Ovary (tissue), 9 donors: ENCODE data around the gene RASSF5. TPM values are rescaled to one million over a fixed set of nuclear protein-coding genes. Genes with fewer than 3 reads are reported as not detected.

ENCODE experiments used
- DNase-seq, 5 donors: peaks; one replicate each; pipeline ENCODE4 v3.0.0-alpha.2; 2019 to 2020
- H3K27ac ChIP-seq, 2 donors: fragments of 200-600 bp; one replicate each; pipeline versions ENCODE4 v1.5.1 to v1.8.0; 2019 to 2022
- H3K27me3 ChIP-seq: fragments of 200-600 bp; one replicate; pipeline ENCODE4 v1.8.0; 2022
- H3K36me3 ChIP-seq: fragments of 200-600 bp; sonication (generic); one replicate; pipeline ENCODE4 v1.5.1; 2019
- H3K4me1 ChIP-seq: one replicate; pipeline ENCODE4 v1.8.1; 2013; ENCODE audit warnings: mild to moderate bottlenecking, moderate library complexity; ENCODE audit not compliant: insufficient read depth
- H3K4me3 ChIP-seq: fragments of 200-600 bp; sonication (generic); one replicate; pipeline ENCODE4 v1.5.1; 2017
- H3K9me3 ChIP-seq, 2 donors: fragments of 200-600 bp in 1 of 2; sonication (generic) in 1 of 2; one replicate each; pipeline versions ENCODE4 v1.5.1 to v1.8.1; 2013 to 2019; ENCODE audit warnings: mild to moderate bottlenecking in 1 of 2, moderate library complexity in 1 of 2
- EP300 ChIP-seq: sonication (generic); formaldehyde crosslinking; IDR thresholded peaks from one replicate; pipeline ENCODE4 v1.6.1; 2017; ENCODE audit warnings: antibody characterized with exemption
- POLR2A ChIP-seq: fragments of 450-650 bp; IDR thresholded peaks from one replicate; pipeline ENCODE4 v1.6.1; 2017; ENCODE audit warnings: antibody characterized with exemption, mild to moderate bottlenecking, moderate library complexity
- WGBS, 3 donors: extraction: QIAGEN DNeasy Blood & Tissue Kit in 1 of 3; methylation state at CpG; one replicate each; pipeline versions ENCODE4 v1.1.5 to v1.1.7; 2013 to 2017; 5-methylcytosine and 5-hydroxymethylcytosine counted together
- intact Hi-C, 4 donors: fragments of 100-400 bp; cut with DNase I; formaldehyde crosslinking; loops; one replicate each; pipeline versions ENCODE4 v1.11.0 to v1.15.1; 2022 to 2023
- polyA plus RNA-seq, 2 donors: library from polyadenylated mRNA; stranded (reverse); fragments of 200-250 nt in 1 of 2; fragments of 350-450 nt in 1 of 2; fragmentation: Illumina TruSeq in 1 of 2; extraction: RNeasy Lipid Tissue Mini Kit (QIAGEN cat#74804) in 1 of 2; gene quantifications; one replicate each; pipeline ENCODE4 v1.2.3, GENCODE V29; 2013 to 2014
- total RNA-seq, 7 donors: library from RNA; depleted of rRNA in 2 of 7; stranded (reverse); fragments of >200 nt in 2 of 7; fragmentation: NEBNext Ultra II Directional in 3 of 7; extraction: Animal tissue kit (Norgen Biotek cat#: 25700) in 3 of 7; gene quantifications; one replicate each; pipeline versions ENCODE4 v1.1.0 to v1.2.4, GENCODE V29; 2016 to 2023
- TF ChIP-seq, protein P1 (sequence below), 3 donors: fragments of 450-650 bp in 2 of 3; fragments of 200-600 bp in 1 of 3; IDR thresholded peaks; one replicate each; pipeline versions ENCODE4 v1.5.1 to v1.8.0; 2016 to 2022; ENCODE audit warnings: antibody characterized with exemption in 3 of 3, mild to moderate bottlenecking in 1 of 3
- donor health status: DM: no; HTN: no; CAD: no; lungs with moderate emphysema.
- donor health status: DM: no; HTN: no; CAD: no.
- donor health status: Bipolar disorder and iron deficiency.
- donor health status: DM: yes; HTN: yes; CAD: no.
- donor health status: DM: no; HTN: no; CAD: no.
- donor health status: DM: yes; HTN: yes; CAD: no.

Gene RASSF5
- total and polyA plus RNA-seq, 9 donors = 1.8 to 11.8 (median 5.3) TPM

DNA sequence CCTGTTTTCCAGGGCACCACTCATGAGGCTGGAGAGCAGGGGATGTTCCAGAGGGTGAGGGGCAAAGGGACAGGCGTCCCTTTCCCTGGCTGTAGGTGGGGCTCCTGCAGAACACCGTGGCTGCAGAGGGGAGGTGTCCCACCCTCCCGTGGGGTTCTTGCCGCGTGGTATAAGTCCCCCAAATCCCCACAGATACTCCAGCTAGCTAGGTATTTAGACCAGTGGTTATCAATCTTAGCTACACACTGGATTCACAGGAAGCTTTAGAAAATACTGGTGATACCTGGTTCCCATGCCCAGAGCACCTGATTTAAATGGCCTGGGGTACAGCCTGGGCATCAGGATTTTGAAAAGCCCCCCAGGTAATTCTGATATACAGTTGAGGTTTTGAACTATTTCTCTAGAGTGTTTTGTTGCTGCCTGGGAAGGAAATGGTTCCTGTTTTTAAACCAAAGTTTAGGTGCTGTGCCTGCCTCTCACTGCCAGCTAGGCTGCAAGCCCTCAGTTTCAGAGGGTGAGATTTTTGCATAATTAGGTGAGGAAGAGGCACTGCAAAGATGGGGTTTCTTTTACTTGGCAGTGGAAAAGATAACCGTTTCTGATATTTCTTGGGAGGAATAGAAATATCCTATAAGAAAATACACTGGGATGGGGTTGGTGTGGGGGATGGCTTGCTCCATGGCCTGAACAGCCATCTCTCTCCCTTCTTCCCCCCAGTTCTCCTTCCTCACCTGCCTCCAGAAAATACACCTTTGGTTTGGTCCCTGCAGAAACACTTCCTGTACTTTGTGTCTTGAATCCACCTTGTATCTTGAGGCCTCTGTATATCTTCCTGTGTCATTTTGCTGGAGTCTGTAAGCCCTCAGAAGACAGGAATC is 51.7 kb downstream of the RASSF5 start:
- no peak overlapping the region for H3K4me3 ChIP-seq
- TF ChIP-seq, protein P1, sequence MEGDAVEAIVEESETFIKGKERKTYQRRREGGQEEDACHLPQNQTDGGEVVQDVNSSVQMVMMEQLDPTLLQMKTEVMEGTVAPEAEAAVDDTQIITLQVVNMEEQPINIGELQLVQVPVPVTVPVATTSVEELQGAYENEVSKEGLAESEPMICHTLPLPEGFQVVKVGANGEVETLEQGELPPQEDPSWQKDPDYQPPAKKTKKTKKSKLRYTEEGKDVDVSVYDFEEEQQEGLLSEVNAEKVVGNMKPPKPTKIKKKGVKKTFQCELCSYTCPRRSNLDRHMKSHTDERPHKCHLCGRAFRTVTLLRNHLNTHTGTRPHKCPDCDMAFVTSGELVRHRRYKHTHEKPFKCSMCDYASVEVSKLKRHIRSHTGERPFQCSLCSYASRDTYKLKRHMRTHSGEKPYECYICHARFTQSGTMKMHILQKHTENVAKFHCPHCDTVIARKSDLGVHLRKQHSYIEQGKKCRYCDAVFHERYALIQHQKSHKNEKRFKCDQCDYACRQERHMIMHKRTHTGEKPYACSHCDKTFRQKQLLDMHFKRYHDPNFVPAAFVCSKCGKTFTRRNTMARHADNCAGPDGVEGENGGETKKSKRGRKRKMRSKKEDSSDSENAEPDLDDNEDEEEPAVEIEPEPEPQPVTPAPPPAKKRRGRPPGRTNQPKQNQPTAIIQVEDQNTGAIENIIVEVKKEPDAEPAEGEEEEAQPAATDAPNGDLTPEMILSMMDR (IDR thresholded peaks at IDR 0.05) = no peak
- no peak for TF ChIP-seq POLR2A
- no peak for TF ChIP-seq EP300
- H3K9me3 ChIP-seq = no peaks in the 10 kb centered on the region
- 87 to 91% (median 88%) methylated on average over 6 of the region's 6 CpGs for WGBS, 3 donors
- DNase-seq = no peak
- H3K27ac ChIP-seq = no peak overlapping the region
- intact Hi-C loops = no loop called here
- H3K36me3 ChIP-seq = no peaks in the 10 kb centered on the region
- peaks cover 6% of the 10 kb centered on the region for H3K4me1 ChIP-seq
- H3K27me3 ChIP-seq = no peaks in the 10 kb centered on the region

DNA sequence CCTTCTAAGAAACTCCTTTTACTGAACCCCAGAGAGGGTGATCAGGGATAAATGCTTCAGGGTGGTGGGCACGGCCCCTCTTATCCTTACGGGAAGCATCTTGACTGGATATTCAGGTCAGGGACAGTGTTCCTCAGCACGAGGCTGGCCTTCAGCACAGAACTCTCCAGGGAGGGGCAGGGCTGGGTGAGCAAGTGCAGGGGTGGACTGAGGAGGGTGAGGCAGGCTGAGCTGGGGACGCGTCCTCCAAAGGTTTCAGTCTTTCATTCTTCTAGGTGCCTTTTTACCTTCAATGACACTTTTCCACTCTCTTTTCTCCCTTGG is 52.3 kb downstream of the RASSF5 start:
- Histone ChIP-seq H3K27me3 (no peaks in the 10 kb centered on the region), H3K4me1 (peaks cover 6% of the 10 kb centered on the region), H3K27ac (no peak overlapping the region), H3K9me3 (no peaks in the 10 kb centered on the region), H3K36me3 (no peaks in the 10 kb centered on the region), H3K4me3 (no peak overlapping the region)
- TF ChIP-seq, protein P1 (IDR thresholded peaks at IDR 0.05) = no peak
- no peak for TF ChIP-seq EP300
- TF ChIP-seq POLR2A = no peak
- WGBS, 3 donors = 62 to 76% (median 76%) methylated on average over 5 of the region's 5 CpGs
- intact Hi-C loops = no loop called here
- no peak for DNase-seq

DNA sequence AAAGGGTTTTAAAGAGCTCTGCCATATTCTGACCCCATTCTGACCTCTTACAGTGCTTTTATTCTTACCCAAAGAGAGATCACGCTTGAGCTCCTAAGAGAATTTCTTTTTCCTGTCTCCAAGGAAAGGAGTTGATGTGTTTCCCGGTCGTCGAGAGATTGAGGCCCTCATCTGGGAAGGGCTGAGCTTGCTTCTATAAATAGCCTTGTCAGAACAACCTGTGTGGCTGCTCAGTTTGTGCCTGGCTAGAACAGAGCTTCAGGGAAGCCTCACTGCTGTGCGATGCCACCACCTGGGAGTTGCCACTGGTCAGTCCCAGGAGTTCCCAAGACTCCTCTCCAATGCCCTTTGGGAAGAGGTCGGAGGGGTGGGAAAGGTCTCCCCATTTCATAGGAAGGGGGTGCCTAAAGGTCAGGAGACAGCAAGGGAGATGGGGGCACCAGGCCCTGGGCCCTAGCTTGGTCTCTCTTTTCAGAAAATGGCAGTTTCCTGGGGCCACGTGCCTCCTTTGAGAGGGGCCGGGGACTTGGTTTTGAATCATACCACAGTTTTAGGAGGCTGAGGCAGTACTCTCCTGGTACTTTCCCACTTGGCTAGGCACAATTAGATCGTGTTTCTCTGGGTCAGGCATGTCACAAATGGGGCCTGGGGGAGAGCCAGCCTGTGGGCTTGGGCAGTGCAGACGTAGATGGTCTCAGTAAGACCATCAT is 52.8 kb downstream of the RASSF5 start:
- 67 to 69% (median 68%) methylated on average over 10 of the region's 10 CpGs for WGBS, 3 donors
- intact Hi-C loops = no loop called here
- Histone ChIP-seq H3K9me3 (no peaks in the 10 kb centered on the region), H3K36me3 (no peaks in the 10 kb centered on the region), H3K27ac (no peak overlapping the region), H3K27me3 (no peaks in the 10 kb centered on the region), H3K4me3 (no peak overlapping the region), H3K4me1 (peaks cover 6% of the 10 kb centered on the region)
- TF ChIP-seq POLR2A (no peak), EP300 (no peak)
- TF ChIP-seq, protein P1 (IDR thresholded peaks at IDR 0.05) = no peak
- DNase-seq = no peak

DNA sequence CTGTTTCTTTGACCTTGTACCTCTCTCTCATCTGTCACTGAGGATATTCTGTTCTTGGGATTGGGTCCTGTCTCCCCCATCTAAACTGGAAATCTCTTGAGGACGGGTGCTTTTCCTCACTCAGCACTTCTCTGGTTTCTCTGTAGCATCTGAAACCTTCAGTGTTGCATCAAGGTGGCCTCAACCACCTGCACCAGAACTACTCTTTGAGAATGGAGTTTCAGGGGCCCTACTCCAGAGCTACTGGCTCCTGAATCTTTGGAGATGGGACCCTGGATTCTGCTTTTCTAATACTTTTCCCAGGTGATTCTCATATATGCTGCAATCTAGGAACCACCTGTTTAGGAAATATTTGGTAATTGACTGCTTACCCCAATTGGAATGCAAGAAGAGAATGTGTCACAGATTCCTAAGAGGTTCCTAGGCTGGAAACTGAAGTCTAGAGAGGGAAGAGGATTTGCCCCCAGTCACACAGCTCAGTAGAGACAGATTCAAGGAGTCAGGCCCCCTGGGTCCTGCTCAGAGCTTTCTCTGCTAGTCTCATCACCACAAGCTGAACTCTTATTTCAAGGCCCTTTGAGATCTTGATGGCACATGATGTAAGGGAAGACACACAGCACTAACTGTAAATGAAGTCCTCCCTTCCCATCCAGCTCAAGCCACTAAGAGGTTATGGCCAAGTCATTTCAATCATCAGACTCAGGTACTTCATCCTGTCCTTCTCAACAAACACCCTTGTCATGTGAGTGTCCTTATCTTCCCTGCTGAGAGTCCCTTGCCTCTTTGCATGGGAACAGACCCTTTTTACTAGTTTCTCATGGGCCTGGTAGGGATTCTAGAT is 56.3 kb downstream of the RASSF5 start:
- Histone ChIP-seq H3K9me3 (no peaks in the 10 kb centered on the region), H3K27me3 (no peaks in the 10 kb centered on the region), H3K4me3 (no peak overlapping the region), H3K4me1 (no peaks in the 10 kb centered on the region), H3K27ac (no peak overlapping the region), H3K36me3 (no peaks in the 10 kb centered on the region)
- intact Hi-C loops = no loop called here
- TF ChIP-seq, protein P1 (IDR thresholded peaks at IDR 0.05) = no peak
- TF ChIP-seq EP300 = no peak
- no peak for TF ChIP-seq POLR2A
- DNase-seq = no peak
- WGBS, 3 donors = 84 to 86% (median 85%) methylated on average over 1 of the region's 1 CpG
